ENCODE results near the gene INPP5D. TPM values are rescaled to one million over a fixed set of nuclear protein-coding genes. Genes with fewer than 3 reads are reported as not detected.

The INPP5D gene
- total and polyA plus RNA-seq, 3 donors from 2014 or later, result 5.7 to 12.7 (median 11.2) TPM

- H3K4me3 ChIP-seq, result no peak overlapping the region
- DNase-seq, result no peak
- 86 to 91% methylated on average over 21 of the region's 21 CpGs for WGBS, 2 donors
- intact Hi-C loops (cut with DNase I; ENCODE audit: low total_unique reads), result no loop called here
- no peak overlapping the region for H3K27ac ChIP-seq
- H3K9me3 ChIP-seq, result no peaks in the 10 kb centered on the region
- no peaks in the 10 kb centered on the region for H3K36me3 ChIP-seq (ENCODE audit: low read depth, missing control alignments)
- TF ChIP-seq, protein P1, sequence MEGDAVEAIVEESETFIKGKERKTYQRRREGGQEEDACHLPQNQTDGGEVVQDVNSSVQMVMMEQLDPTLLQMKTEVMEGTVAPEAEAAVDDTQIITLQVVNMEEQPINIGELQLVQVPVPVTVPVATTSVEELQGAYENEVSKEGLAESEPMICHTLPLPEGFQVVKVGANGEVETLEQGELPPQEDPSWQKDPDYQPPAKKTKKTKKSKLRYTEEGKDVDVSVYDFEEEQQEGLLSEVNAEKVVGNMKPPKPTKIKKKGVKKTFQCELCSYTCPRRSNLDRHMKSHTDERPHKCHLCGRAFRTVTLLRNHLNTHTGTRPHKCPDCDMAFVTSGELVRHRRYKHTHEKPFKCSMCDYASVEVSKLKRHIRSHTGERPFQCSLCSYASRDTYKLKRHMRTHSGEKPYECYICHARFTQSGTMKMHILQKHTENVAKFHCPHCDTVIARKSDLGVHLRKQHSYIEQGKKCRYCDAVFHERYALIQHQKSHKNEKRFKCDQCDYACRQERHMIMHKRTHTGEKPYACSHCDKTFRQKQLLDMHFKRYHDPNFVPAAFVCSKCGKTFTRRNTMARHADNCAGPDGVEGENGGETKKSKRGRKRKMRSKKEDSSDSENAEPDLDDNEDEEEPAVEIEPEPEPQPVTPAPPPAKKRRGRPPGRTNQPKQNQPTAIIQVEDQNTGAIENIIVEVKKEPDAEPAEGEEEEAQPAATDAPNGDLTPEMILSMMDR (IDR thresholded peaks at IDR 0.05), result no peak
- TF ChIP-seq POLR2A (IDR thresholded peaks at IDR 0.05), result no peak
- H3K4me1 ChIP-seq, result no peaks in the 10 kb centered on the region
- H3K27me3 ChIP-seq, result no peaks in the 10 kb centered on the region
Measured at GRCh38 chr2:233124421-233125080, 64.4 kb downstream of the INPP5D start.

DNA sequence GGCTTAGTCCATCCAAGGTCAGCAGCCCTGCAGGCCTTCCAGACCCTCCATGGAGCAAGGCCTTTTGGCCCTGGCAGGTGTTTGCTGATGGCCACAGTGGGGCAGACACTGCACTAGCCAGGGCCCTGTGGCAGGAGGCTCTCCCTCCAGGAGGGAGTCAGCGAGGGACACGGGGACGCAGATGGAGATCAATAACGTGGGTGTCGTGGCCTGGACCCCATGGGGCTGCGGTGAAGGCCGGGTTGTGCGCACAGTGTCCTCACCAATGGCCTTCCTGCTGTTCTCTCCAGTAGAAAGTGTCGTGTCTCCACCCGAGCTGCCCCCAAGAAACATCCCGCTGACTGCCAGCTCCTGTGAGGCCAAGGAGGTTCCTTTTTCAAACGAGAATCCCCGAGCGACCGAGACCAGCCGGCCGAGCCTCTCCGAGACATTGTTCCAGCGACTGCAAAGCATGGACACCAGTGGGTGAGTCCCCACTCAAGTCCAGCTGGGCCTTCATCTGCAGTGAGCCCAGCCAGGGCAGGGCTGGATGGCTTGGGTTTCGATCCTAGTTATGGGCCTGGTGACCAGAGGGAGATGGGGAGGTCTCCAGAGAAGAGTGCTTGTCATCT lies 65.4 kb downstream of the INPP5D start:
- no peaks in the 10 kb centered on the region for H3K4me1 ChIP-seq
- no peak for DNase-seq
- H3K9me3 ChIP-seq, result no peaks in the 10 kb centered on the region
- H3K4me3 ChIP-seq, result no peak overlapping the region
- H3K36me3 ChIP-seq (ENCODE audit: low read depth, missing control alignments), result no peaks in the 10 kb centered on the region
- intact Hi-C loops (cut with DNase I; ENCODE audit: low total_unique reads), result no loop called here
- 88 to 95% methylated on average over 4 to 20 of the region's 20 CpGs for WGBS, 2 donors
- TF ChIP-seq, protein P1 (IDR thresholded peaks at IDR 0.05), result no peak
- TF ChIP-seq POLR2A (IDR thresholded peaks at IDR 0.05), result no peak
- H3K27ac ChIP-seq, result no peak overlapping the region
- H3K27me3 ChIP-seq, result no peaks in the 10 kb centered on the region

GRCh38 chr2:233129351-233129978 lies 69.3 kb downstream of the INPP5D start:
- Histone ChIP-seq H3K27me3 (no peaks in the 10 kb centered on the region), H3K27ac (no peak overlapping the region), H3K4me1 (no peaks in the 10 kb centered on the region), H3K9me3 (no peaks in the 10 kb centered on the region), H3K36me3 (ENCODE audit: low read depth, missing control alignments) (no peaks in the 10 kb centered on the region), H3K4me3 (no peak overlapping the region)
- no peak for DNase-seq
- 53 to 62% methylated on average over 9 of the region's 9 CpGs for WGBS, 2 donors
- TF ChIP-seq, protein P1 (IDR thresholded peaks at IDR 0.05), result no peak
- TF ChIP-seq POLR2A (IDR thresholded peaks at IDR 0.05), result no peak
- intact Hi-C loops (cut with DNase I; ENCODE audit: low total_unique reads), result no loop called here

DNA sequence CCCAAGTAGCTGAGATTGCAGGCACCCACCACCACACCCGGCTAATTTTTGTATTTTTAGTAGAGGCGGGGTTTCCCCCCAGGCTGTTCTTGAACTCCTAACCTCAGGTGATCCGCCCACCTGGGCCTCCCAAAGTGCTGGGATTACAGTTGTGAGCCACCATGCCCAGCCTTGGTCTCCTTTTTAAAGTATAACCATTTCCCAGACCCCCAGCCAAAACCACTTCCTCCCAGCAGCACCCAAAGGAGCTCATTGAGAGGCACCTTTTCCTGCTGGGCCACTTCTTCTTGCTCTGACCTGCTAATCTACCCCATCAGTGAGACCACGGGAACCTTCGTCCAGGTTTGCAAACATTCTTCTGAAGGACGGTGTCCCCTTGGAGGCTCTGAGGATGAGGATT lies 69.9 kb downstream of the INPP5D start:
- no peaks in the 10 kb centered on the region for H3K4me1 ChIP-seq
- no peak overlapping the region for H3K4me3 ChIP-seq
- intact Hi-C loops (cut with DNase I; ENCODE audit: low total_unique reads), result no loop called here
- no peaks in the 10 kb centered on the region for H3K9me3 ChIP-seq
- TF ChIP-seq POLR2A (IDR thresholded peaks at IDR 0.05), result no peak
- TF ChIP-seq, protein P1 (IDR thresholded peaks at IDR 0.05), result no peak
- no peaks in the 10 kb centered on the region for H3K36me3 ChIP-seq (ENCODE audit: low read depth, missing control alignments)
- WGBS, 2 donors, result 77 to 85% methylated on average over 6 of the region's 6 CpGs
- DNase-seq, result no peak
- H3K27me3 ChIP-seq, result no peaks in the 10 kb centered on the region
- H3K27ac ChIP-seq, result no peak overlapping the region

Measured in testis (tissue), 3 donors.